22Rv1 (cell line): ENCODE results near the gene DGKI.

Source experiments
- ZFX ChIP-seq: fragments of 450-650 bp; IDR thresholded peaks from 2 replicates; pipeline ENCODE4 v1.6.1; 2017; ENCODE audit warnings: antibody characterized with exemption, borderline replicate concordance
- TF ChIP-seq, protein P1 (sequence below): fragments of 450-650 bp; IDR thresholded peaks from 2 replicates; pipeline ENCODE4 v1.5.1; 2017; ENCODE audit warnings: mild to moderate bottlenecking

- TF ChIP-seq, protein P1, sequence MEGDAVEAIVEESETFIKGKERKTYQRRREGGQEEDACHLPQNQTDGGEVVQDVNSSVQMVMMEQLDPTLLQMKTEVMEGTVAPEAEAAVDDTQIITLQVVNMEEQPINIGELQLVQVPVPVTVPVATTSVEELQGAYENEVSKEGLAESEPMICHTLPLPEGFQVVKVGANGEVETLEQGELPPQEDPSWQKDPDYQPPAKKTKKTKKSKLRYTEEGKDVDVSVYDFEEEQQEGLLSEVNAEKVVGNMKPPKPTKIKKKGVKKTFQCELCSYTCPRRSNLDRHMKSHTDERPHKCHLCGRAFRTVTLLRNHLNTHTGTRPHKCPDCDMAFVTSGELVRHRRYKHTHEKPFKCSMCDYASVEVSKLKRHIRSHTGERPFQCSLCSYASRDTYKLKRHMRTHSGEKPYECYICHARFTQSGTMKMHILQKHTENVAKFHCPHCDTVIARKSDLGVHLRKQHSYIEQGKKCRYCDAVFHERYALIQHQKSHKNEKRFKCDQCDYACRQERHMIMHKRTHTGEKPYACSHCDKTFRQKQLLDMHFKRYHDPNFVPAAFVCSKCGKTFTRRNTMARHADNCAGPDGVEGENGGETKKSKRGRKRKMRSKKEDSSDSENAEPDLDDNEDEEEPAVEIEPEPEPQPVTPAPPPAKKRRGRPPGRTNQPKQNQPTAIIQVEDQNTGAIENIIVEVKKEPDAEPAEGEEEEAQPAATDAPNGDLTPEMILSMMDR: no peak
- TF ChIP-seq ZFX: no peak
These were observed 93.7 kb downstream of the DGKI start for GRCh38 chr7:137753067-137753466.
